Mucosa of rectum (tissue), 2 donors: ENCODE measurements around the gene KRTAP19-5.

Source experiments
- H3K27ac ChIP-seq, 2 donors: one replicate each; pipeline ENCODE4 v1.7.0; 2013; ENCODE audit warnings: inconsistent platforms in 2 of 2, low read depth in 2 of 2, low read length in 2 of 2
- H3K27me3 ChIP-seq, 2 donors: one replicate each; pipeline ENCODE4 v1.7.0; 2013; ENCODE audit warnings: low read length in 2 of 2; ENCODE audit not compliant: control insufficient read depth in 2 of 2, insufficient read depth in 2 of 2
- H3K36me3 ChIP-seq, 2 donors: one replicate each; pipeline ENCODE4 v1.7.0; 2013; ENCODE audit warnings: low read length in 2 of 2; ENCODE audit not compliant: control insufficient read depth in 2 of 2, insufficient read depth in 2 of 2
- H3K4me1 ChIP-seq, 2 donors: one replicate each; pipeline ENCODE4 v1.7.0; 2013; ENCODE audit warnings: low read length in 2 of 2, mild to moderate bottlenecking in 1 of 2; ENCODE audit not compliant: control insufficient read depth in 2 of 2, insufficient read depth in 2 of 2
- H3K4me3 ChIP-seq, 2 donors: one replicate each; pipeline ENCODE4 v1.7.0; 2013; ENCODE audit warnings: low read length in 2 of 2
- H3K9ac ChIP-seq, 2 donors: one replicate each; pipeline ENCODE4 v1.7.0; 2013; ENCODE audit warnings: low read length in 2 of 2, low read depth in 1 of 2, mild to moderate bottlenecking in 1 of 2
- H3K9me3 ChIP-seq, 2 donors: one replicate each; pipeline ENCODE4 v1.7.0; 2013; ENCODE audit warnings: low read length in 2 of 2; ENCODE audit not compliant: control insufficient read depth in 2 of 2
- donor health status: healthy.
- donor health status: Normal muscosa, but diverticular disease.

The KRTAP19-5 gene

GRCh38 chr21:30480145-30480544, 21.8 kb downstream of the KRTAP19-5 start, which contains the start of gene KRTAP19-1:
TSS of gene KRTAP19-1 (minus strand) at chr21:30480367. CDS start at chr21:30480317, 50 bp downstream.
- Histone ChIP-seq H3K27ac (no peak within 1 kb of the TSS), H3K36me3 (no peaks in the 10 kb centered on the region), H3K4me3 (no peak within 1 kb of the TSS), H3K27me3 (no peaks in the 10 kb centered on the region), H3K9ac (no peak within 1 kb of the TSS), H3K4me1 (no peaks in the 10 kb centered on the region), H3K9me3 (peaks cover 2 to 8% of the 10 kb centered on the region in 2 donors)

- H3K4me1 ChIP-seq: no peaks in the 10 kb centered on the region
- H3K36me3 ChIP-seq: no peaks in the 10 kb centered on the region
- no peak overlapping the region for H3K4me3 ChIP-seq
- H3K27me3 ChIP-seq: no peaks in the 10 kb centered on the region
- peaks cover 2 to 8% of the 10 kb centered on the region in 2 donors for H3K9me3 ChIP-seq
- H3K27ac ChIP-seq: no peak overlapping the region
- no peak overlapping the region for H3K9ac ChIP-seq
Measured at GRCh38 chr21:30479259-30479658, 22.7 kb downstream of the KRTAP19-5 start.

GRCh38 chr21:30478004-30478403, 23.9 kb downstream of the KRTAP19-5 start:
- Histone ChIP-seq H3K9me3 (peaks cover under 1 to 8% of the 10 kb centered on the region in 2 donors), H3K36me3 (no peaks in the 10 kb centered on the region), H3K4me3 (no peak overlapping the region), H3K4me1 (no peaks in the 10 kb centered on the region), H3K27ac (no peak overlapping the region), H3K27me3 (no peaks in the 10 kb centered on the region), H3K9ac (no peak overlapping the region)

GRCh38 chr21:30468900-30469714, 32.8 kb downstream of the KRTAP19-5 start:
- H3K4me1 ChIP-seq: no peaks in the 10 kb centered on the region
- no peaks in the 10 kb centered on the region for H3K27me3 ChIP-seq
- H3K36me3 ChIP-seq: no peaks in the 10 kb centered on the region
- H3K4me3 ChIP-seq: no peak overlapping the region
- H3K9ac ChIP-seq: no peak overlapping the region
- no peak overlapping the region for H3K27ac ChIP-seq
- peaks cover 0 to 3% of the 10 kb centered on the region in 2 donors for H3K9me3 ChIP-seq

GRCh38 chr21:30463713-30464112, 38.2 kb downstream of the KRTAP19-5 start:
- H3K9ac ChIP-seq: no peak overlapping the region
- H3K36me3 ChIP-seq: no peaks in the 10 kb centered on the region
- no peaks in the 10 kb centered on the region for H3K9me3 ChIP-seq
- H3K4me3 ChIP-seq: no peak overlapping the region
- no peaks in the 10 kb centered on the region for H3K4me1 ChIP-seq
- H3K27me3 ChIP-seq: no peaks in the 10 kb centered on the region
- H3K27ac ChIP-seq: no peak overlapping the region
